DND-41 (cell line): ENCODE measurements around the gene EXOG.

ENCODE experiments used
- ATAC-seq: fragments of 200-7000 bp; cut with Tn5 transposase; 3 replicates; pipeline ENCODE4 v1.9.1; 2021; ENCODE audit warnings: low read depth; ENCODE audit not compliant: insufficient read depth
- DNase-seq: peaks from one replicate; pipeline ENCODE4 v3.0.0-alpha.2; 2020
- H2AFZ ChIP-seq: 2 replicates; pipeline ENCODE4 v1.6.0; 2012; ENCODE audit warnings: low read depth, low read length
- H3K27ac ChIP-seq: 2 replicates; pipeline ENCODE4 v1.5.1; 2012; ENCODE audit warnings: low read length, inconsistent platforms
- H3K27me3 ChIP-seq: fragments of 200-600 bp; sonication (generic); 2 replicates; pipeline ENCODE4 v1.6.0; 2012; ENCODE audit warnings: low read length, mild to moderate bottlenecking, inconsistent platforms; ENCODE audit not compliant: insufficient read depth, poor library complexity
- H3K36me3 ChIP-seq: 2 replicates; pipeline ENCODE4 v1.5.1; 2012; ENCODE audit warnings: low read length, inconsistent platforms; ENCODE audit not compliant: insufficient read depth
- H3K4me1 ChIP-seq: 2 replicates; pipeline ENCODE4 v1.5.1; 2012; ENCODE audit warnings: mild to moderate bottlenecking, low read length; ENCODE audit not compliant: insufficient read depth
- H3K4me2 ChIP-seq: 2 replicates; pipeline ENCODE4 v1.6.0; 2012; ENCODE audit warnings: mild to moderate bottlenecking, moderate library complexity, low read length, inconsistent platforms; ENCODE audit not compliant: insufficient read depth
- H3K4me3 ChIP-seq, 2 experiments: fragments of 200-600 bp in 1 of 2; shearing (Covaris generic) in 1 of 2; 2 replicates each; pipeline ENCODE4 v1.5.1; 2012 to 2016; ENCODE audit warnings: inconsistent platforms in 2 of 2, low read length in 2 of 2, mild to moderate bottlenecking in 2 of 2, low read depth in 1 of 2, moderate library complexity in 1 of 2
- H3K79me2 ChIP-seq: 2 replicates; pipeline ENCODE4 v1.6.0; 2012; ENCODE audit warnings: low read length, inconsistent platforms; ENCODE audit not compliant: insufficient read depth
- H3K9ac ChIP-seq: 2 replicates; pipeline ENCODE4 v1.6.0; 2012; ENCODE audit warnings: low read depth, mild to moderate bottlenecking, inconsistent platforms, low read length, moderate library complexity
- H3K9me3 ChIP-seq: 2 replicates; pipeline ENCODE4 v1.5.1; 2012; ENCODE audit warnings: low read length, moderate library complexity, mild to moderate bottlenecking, inconsistent platforms; ENCODE audit not compliant: insufficient read depth, severe bottlenecking
- H4K20me1 ChIP-seq: 2 replicates; pipeline ENCODE4 v1.6.0; 2012; ENCODE audit warnings: low read length; ENCODE audit not compliant: insufficient read depth
- CTCF ChIP-seq: IDR thresholded peaks from 2 replicates; pipeline ENCODE4 v1.5.1; 2012; ENCODE audit warnings: borderline replicate concordance, low read length, moderate library complexity, mild to moderate bottlenecking; ENCODE audit not compliant: poor library complexity, severe bottlenecking; ENCODE audit errors: extremely low read depth
- EZH2 ChIP-seq: IDR thresholded peaks from 3 replicates; pipeline ENCODE4 v1.6.1; 2012; ENCODE audit warnings: borderline replicate concordance, low read depth, mild to moderate bottlenecking, moderate library complexity, low read length, inconsistent platforms; ENCODE audit not compliant: severe bottlenecking

The EXOG gene

GRCh38 chr3:38471260-38471857 is 24.8 kb upstream of the EXOG start:
- ATAC-seq, result no peak
- H3K4me1 ChIP-seq, result no peaks in the 10 kb centered on the region
- no peak overlapping the region for H2AFZ ChIP-seq
- H3K27me3 ChIP-seq, result no peaks in the 10 kb centered on the region
- DNase-seq, result no peak
- peaks cover 20% of the 10 kb centered on the region for H3K9me3 ChIP-seq
- no peaks in the 10 kb centered on the region for H3K36me3 ChIP-seq
- H4K20me1 ChIP-seq, result peaks cover 52% of the 10 kb centered on the region
- H3K4me3 ChIP-seq, result no peak overlapping the region
- no peak overlapping the region for H3K9ac ChIP-seq
- H3K4me2 ChIP-seq, result no peak overlapping the region
- no peak overlapping the region for H3K27ac ChIP-seq
- TF ChIP-seq EZH2, result no peak
- no peak for TF ChIP-seq CTCF
- H3K79me2 ChIP-seq, result peaks cover 94% of the 10 kb centered on the region

DNA sequence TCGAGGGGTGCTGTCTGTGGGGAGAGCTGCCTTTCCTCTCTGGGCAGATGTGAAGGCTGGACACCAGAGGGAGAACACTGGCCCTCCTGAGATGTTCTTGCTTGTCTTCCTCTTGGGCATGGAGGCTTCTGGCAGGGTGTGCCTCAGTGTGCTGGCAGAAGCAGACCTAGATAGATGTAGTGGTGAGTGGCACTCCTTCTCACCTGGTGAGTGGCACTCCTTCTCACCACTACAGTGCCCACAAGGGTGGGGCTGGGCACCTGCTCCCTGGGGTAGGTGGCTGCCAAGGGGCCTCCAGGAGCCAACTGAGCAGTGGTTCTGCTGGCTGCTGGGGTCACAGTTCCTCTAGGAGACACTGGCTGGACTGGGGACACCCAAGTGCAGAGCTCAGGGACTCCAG is 23.8 kb upstream of the EXOG start:
- no peak overlapping the region for H3K9ac ChIP-seq
- ATAC-seq (no peak), DNase-seq (no peak)
- TF ChIP-seq CTCF (no peak), EZH2 (no peak)
- H3K79me2 ChIP-seq, result peaks cover 94% of the 10 kb centered on the region
- no peak overlapping the region for H2AFZ ChIP-seq
- H4K20me1 ChIP-seq, result peaks cover 62% of the 10 kb centered on the region
- no peaks in the 10 kb centered on the region for H3K27me3 ChIP-seq
- H3K4me2 ChIP-seq, result no peak overlapping the region
- no peak overlapping the region for H3K4me3 ChIP-seq
- no peak overlapping the region for H3K27ac ChIP-seq
- peaks cover 7% of the 10 kb centered on the region for H3K36me3 ChIP-seq
- H3K9me3 ChIP-seq, result peaks cover 20% of the 10 kb centered on the region
- no peaks in the 10 kb centered on the region for H3K4me1 ChIP-seq

GRCh38 chr3:38473229-38473628 is 22.9 kb upstream of the EXOG start:
- no peaks in the 10 kb centered on the region for H3K4me1 ChIP-seq
- H3K36me3 ChIP-seq, result peaks cover 15% of the 10 kb centered on the region
- peak; percentile 65 for ATAC-seq
- no peak overlapping the region for H2AFZ ChIP-seq
- H3K4me3 ChIP-seq, result no peak overlapping the region
- H3K9me3 ChIP-seq, result peaks cover 20% of the 10 kb centered on the region
- H3K4me2 ChIP-seq, result no peak overlapping the region
- peaks cover 69% of the 10 kb centered on the region for H4K20me1 ChIP-seq
- H3K27me3 ChIP-seq, result no peaks in the 10 kb centered on the region
- no peak overlapping the region for H3K27ac ChIP-seq
- H3K79me2 ChIP-seq, result peaks cover 88% of the 10 kb centered on the region
- DNase-seq, result peak; percentile 19
- TF ChIP-seq CTCF (no peak), EZH2 (no peak)
- H3K9ac ChIP-seq, result no peak overlapping the region
